GM23248 (cell line): Measurements from ENCODE around the gene ZNF710. TPM values are rescaled to one million over a fixed set of nuclear protein-coding genes. Genes with fewer than 3 reads are reported as not detected.

Experiments used
- DNase-seq: peaks from one replicate; pipeline ENCODE4 v3.0.0-alpha.2; 2015
- H2AFZ ChIP-seq: fragments of 200-600 bp; sonication (generic); 2 replicates; pipeline ENCODE4 v1.6.1; 2016; ENCODE audit warnings: antibody characterized with exemption
- H3F3A ChIP-seq: fragments of 200-600 bp; sonication (generic); 2 replicates; pipeline ENCODE4 v1.6.1; 2016; ENCODE audit warnings: mild to moderate bottlenecking, antibody characterized with exemption, mixed run types; ENCODE audit not compliant: insufficient read depth
- H3K27ac ChIP-seq: fragments of 200-600 bp; sonication (generic); 2 replicates; pipeline ENCODE4 v1.5.1; 2016; ENCODE audit warnings: mild to moderate bottlenecking
- H3K27me3 ChIP-seq: fragments of 200-600 bp; sonication (generic); replicated peaks from 2 replicates; pipeline ENCODE4 v1.6.1; 2016; ENCODE audit warnings: mild to moderate bottlenecking; ENCODE audit not compliant: insufficient read depth
- H3K36me3 ChIP-seq: fragments of 200-600 bp; sonication (generic); 2 replicates; pipeline ENCODE4 v1.6.1; 2016; ENCODE audit warnings: low read depth, mild to moderate bottlenecking
- H3K4me1 ChIP-seq: fragments of 200-600 bp; sonication (generic); 2 replicates; pipeline ENCODE4 v1.6.1; 2016; ENCODE audit warnings: mild to moderate bottlenecking; ENCODE audit not compliant: insufficient read depth
- H3K4me2 ChIP-seq: fragments of 200-600 bp; sonication (generic); one replicate; pipeline ENCODE4 v1.6.1; 2016; ENCODE audit warnings: mild to moderate bottlenecking; ENCODE audit not compliant: unreplicated experiment
- H3K4me3 ChIP-seq: fragments of 200-600 bp; sonication (generic); 2 replicates; pipeline ENCODE4 v1.5.1; 2016; ENCODE audit warnings: mild to moderate bottlenecking
- H3K79me2 ChIP-seq: fragments of 200-600 bp; sonication (generic); 2 replicates; pipeline ENCODE4 v1.6.1; 2016; ENCODE audit warnings: mild to moderate bottlenecking; ENCODE audit not compliant: insufficient read depth
- H3K9ac ChIP-seq: fragments of 200-600 bp; sonication (generic); 2 replicates; pipeline ENCODE4 v1.6.1; 2016; ENCODE audit warnings: mild to moderate bottlenecking
- H3K9me2 ChIP-seq: fragments of 200-600 bp; sonication (generic); 2 replicates; pipeline ENCODE4 v1.6.1; 2016; ENCODE audit warnings: mixed run types, mild to moderate bottlenecking, moderate library complexity; ENCODE audit not compliant: insufficient read depth
- H3K9me3 ChIP-seq: fragments of 200-600 bp; sonication (generic); one replicate; pipeline ENCODE4 v1.6.1; 2017; ENCODE audit warnings: low read depth
- H4K20me1 ChIP-seq: fragments of 200-600 bp; sonication (generic); 2 replicates; pipeline ENCODE4 v1.6.0; 2016; ENCODE audit not compliant: insufficient read depth
- EZH2 ChIP-seq: fragments of 200-600 bp; sonication (generic); IDR thresholded peaks from 2 replicates; pipeline ENCODE4 v1.6.1; 2018; ENCODE audit warnings: antibody characterized with exemption, mild to moderate bottlenecking; ENCODE audit not compliant: insufficient read depth, poor library complexity, severe bottlenecking
- EZH2phosphoT487 ChIP-seq: fragments of 200-600 bp; sonication (generic); IDR thresholded peaks from 2 replicates; pipeline ENCODE4 v1.6.1; 2018; ENCODE audit warnings: antibody characterized with exemption, moderate library complexity, mild to moderate bottlenecking, low read depth; ENCODE audit not compliant: insufficient read depth
- WGBS, 2 experiments: methylation state at CpG; one replicate each; pipeline ENCODE4 v1.1.6; 2015 to 2017; ENCODE audit warnings: low lambda C conversion rate in 2 of 2, low coverage in 1 of 2; ENCODE audit errors: missing lambda C conversion rate in 2 of 2; 5-methylcytosine and 5-hydroxymethylcytosine counted together
- in situ Hi-C: fragments of 300-500 bp; cut with MboI; formaldehyde crosslinking; loops from 2 replicates; pipeline ENCODE4 v1.15.0; 2020
- microRNA-seq: library from miRNA; unstranded; fragments of <30 nt; microRNA quantifications from one replicate; pipeline ENCODE4, GENCODE V29; 2016; ENCODE audit warnings: borderline number of aligned reads
- polyA plus RNA-seq: library from polyadenylated mRNA; unstranded; fragments of >200 nt; fragmentation: Nextera tagmentation; extraction: Ambion mirVana; gene quantifications from 2 replicates; pipeline ENCODE4 v1.2.1, GENCODE V29; 2016
- small RNA-seq: library from RNA; depleted of rRNA; stranded (forward); fragments of <200 nt; gene quantifications from one replicate; pipeline ENCODE3, GENCODE V24; 2014; ENCODE audit warnings: low read depth, low replicate concordance
- total RNA-seq: library from RNA; depleted of rRNA; stranded (reverse); fragments of >200 nt; shearing (Covaris generic); gene quantifications from 2 replicates; pipeline ENCODE4 v1.2.3, GENCODE V29; 2014; rRNA removed

The ZNF710 gene
- total and polyA plus RNA-seq, 2 experiments from 2014 or later = 2.9 to 12.0 TPM

DNA sequence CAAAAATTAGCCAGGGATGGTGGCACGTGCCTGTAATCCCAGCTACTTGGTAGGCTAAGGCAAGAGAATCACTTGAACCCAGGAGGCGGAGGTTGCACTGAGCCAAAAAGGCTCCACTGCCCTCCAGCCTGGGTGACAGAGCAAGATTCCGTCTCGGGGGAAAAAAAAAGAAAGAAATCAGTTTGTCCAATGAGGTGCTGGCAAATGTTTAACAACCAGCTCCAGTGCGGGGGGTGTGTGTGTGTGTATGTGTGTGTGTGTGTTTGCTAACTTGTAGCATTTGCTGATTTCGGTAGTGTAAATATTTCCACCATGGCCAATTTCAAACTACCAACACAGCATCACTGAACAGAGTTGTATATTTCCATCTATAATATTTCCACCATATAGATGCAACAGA lies 124.9 kb downstream of the ZNF710 start:
- in situ Hi-C loops = no loop called here
- H3K36me3 ChIP-seq = no peaks in the 10 kb centered on the region
- H3K9me2 ChIP-seq = no peaks in the 10 kb centered on the region
- no peak overlapping the region for H3K4me3 ChIP-seq
- no peaks in the 10 kb centered on the region for H3F3A ChIP-seq
- no peaks in the 10 kb centered on the region for H3K9me3 ChIP-seq
- no peak for TF ChIP-seq EZH2
- no peak for TF ChIP-seq EZH2phosphoT487
- DNase-seq = no peak
- H3K79me2 ChIP-seq = no peaks in the 10 kb centered on the region
- H3K4me1 ChIP-seq = no peaks in the 10 kb centered on the region
- no peak overlapping the region for H3K4me2 ChIP-seq
- no peak overlapping the region for H2AFZ ChIP-seq
- no peak overlapping the region for H3K27ac ChIP-seq
- 0 out of 2 replicates have a peak, but pooled peaks cover 5% of the 10 kb centered on the region for H3K27me3 ChIP-seq
- WGBS, 2 experiments = 66 to 67% methylated on average over 6 of the region's 6 CpGs
- no peak overlapping the region for H3K9ac ChIP-seq
- no peaks in the 10 kb centered on the region for H4K20me1 ChIP-seq

DNA sequence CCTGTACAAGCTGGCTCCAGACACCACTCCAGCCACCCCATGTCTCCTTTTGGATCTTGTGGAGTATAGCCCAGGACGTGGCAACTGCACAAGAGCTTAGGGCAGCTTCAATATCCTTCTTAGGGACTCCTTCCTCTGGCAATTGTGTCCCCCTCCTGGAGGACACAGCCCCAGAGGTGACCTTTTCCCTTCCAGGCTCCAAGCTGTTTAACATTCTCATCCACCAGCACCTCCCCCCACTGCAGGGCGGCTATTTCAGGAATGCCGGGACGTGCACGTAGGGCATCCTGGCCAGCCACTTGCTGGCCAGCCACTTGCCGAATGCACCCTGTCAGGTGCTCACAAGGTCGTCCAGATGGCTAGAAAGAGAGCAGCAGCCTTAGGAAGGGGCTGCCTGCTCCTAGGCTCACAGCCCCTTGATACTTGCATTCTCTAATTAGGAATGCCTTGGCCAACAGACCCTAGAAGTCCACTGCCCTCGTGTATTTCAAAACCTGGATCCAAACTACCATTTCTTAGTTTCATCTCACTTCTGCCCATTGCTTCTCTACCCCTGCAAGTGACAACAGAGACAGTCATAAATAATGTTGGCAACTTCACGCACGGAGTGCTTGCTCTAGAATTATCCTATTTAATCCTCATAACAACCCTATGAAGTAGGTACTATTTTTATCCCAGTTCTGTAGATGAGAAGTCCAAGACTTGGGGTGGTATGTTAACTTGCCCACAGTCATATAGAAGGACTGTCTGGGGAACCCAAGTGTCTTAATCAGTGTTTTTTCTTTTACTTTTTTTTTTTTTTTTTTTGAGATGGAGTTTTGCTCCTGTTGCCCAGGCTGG lies 125.7 kb downstream of the ZNF710 start:
- H2AFZ ChIP-seq = no peak overlapping the region
- no peaks in the 10 kb centered on the region for H3K4me1 ChIP-seq
- H3K9me3 ChIP-seq = no peaks in the 10 kb centered on the region
- H3K9ac ChIP-seq = no peak overlapping the region
- in situ Hi-C loops = no loop called here
- 0 out of 2 replicates have a peak, but pooled peaks cover 5% of the 10 kb centered on the region for H3K27me3 ChIP-seq
- no peaks in the 10 kb centered on the region for H3K36me3 ChIP-seq
- WGBS, 2 experiments = 11 to 20% methylated on average over 10 of the region's 10 CpGs
- H3K4me2 ChIP-seq = no peak overlapping the region
- H3F3A ChIP-seq = no peaks in the 10 kb centered on the region
- no peak for TF ChIP-seq EZH2
- no peak for TF ChIP-seq EZH2phosphoT487
- DNase-seq = peak; percentile 5
- H4K20me1 ChIP-seq = no peaks in the 10 kb centered on the region
- H3K9me2 ChIP-seq = no peaks in the 10 kb centered on the region
- no peak overlapping the region for H3K27ac ChIP-seq
- no peak overlapping the region for H3K4me3 ChIP-seq
- no peaks in the 10 kb centered on the region for H3K79me2 ChIP-seq

DNA sequence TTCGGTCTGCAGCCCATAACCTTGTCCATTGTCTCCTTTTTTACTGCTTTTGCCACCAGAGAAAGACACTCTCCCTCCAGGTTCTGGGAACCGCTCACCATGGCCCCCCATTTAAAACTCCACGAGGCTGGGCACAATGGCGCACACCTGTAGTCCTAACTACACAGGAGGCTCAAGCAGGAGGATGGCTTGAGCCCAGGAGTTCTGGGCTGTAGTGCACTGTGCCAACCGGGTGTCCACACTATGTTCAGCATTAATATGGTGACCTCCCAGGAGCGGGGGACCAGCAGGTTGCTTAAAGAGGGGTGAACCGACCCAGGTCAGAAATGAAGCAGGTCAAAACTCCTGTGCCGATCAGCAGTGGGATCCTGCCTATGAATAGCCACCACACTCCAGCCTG lies 129.2 kb downstream of the ZNF710 start:
- no peaks in the 10 kb centered on the region for H3K4me1 ChIP-seq
- H3K79me2 ChIP-seq = no peaks in the 10 kb centered on the region
- in situ Hi-C loops = no loop called here
- no peaks in the 10 kb centered on the region for H3F3A ChIP-seq
- H3K27ac ChIP-seq = no peak overlapping the region
- peaks cover 10% of the 10 kb centered on the region; the same call in 1 of the 2 replicates for H3K27me3 ChIP-seq
- H3K4me2 ChIP-seq = no peak overlapping the region
- 75% methylated on average over 8 of the region's 8 CpGs for WGBS, 2 experiments
- H4K20me1 ChIP-seq = no peaks in the 10 kb centered on the region
- no peak for TF ChIP-seq EZH2phosphoT487
- TF ChIP-seq EZH2 = no peak
- no peaks in the 10 kb centered on the region for H3K9me2 ChIP-seq
- DNase-seq = no peak
- no peak overlapping the region for H2AFZ ChIP-seq
- H3K9me3 ChIP-seq = no peaks in the 10 kb centered on the region
- H3K9ac ChIP-seq = no peak overlapping the region
- H3K4me3 ChIP-seq = no peak overlapping the region
- no peaks in the 10 kb centered on the region for H3K36me3 ChIP-seq

Small RNA genes lying within 50 kb of the gene (microRNA-seq; reads per million reads assigned to microRNA genes)
- gene MIR3174 = not detected

Small RNA genes lying within 50 kb of the gene (small RNA-seq; reads per million reads assigned to genes)
- gene MIR3174 (not detected), gene RF00066 (not detected)

Other genes with a start within 250 kb of the ZNF710 start
- gene MESP2, start 225.0 kb upstream of the ZNF710 start, total RNA-seq = not detected in 2 replicates
- gene MESP2, start 225.0 kb upstream of the ZNF710 start, polyA plus RNA-seq = not detected in 2 replicates
- 464 and 467 TPM in 2 replicates for gene ANPEP, start 186.5 kb upstream of the ZNF710 start, total RNA-seq
- 568 and 585 TPM in 2 replicates for gene ANPEP, start 186.5 kb upstream of the ZNF710 start, polyA plus RNA-seq
- 78.7 and 85.0 TPM in 2 replicates for gene AP3S2, start 107.3 kb upstream of the ZNF710 start, total RNA-seq
- gene AP3S2, start 107.3 kb upstream of the ZNF710 start, polyA plus RNA-seq = 23.7 and 27.0 TPM in 2 replicates
- gene ARPIN, start 88.4 kb upstream of the ZNF710 start, total RNA-seq = 8.7 and 9.0 TPM in 2 replicates
- 5.4 and 6.0 TPM in 2 replicates for gene ARPIN, start 88.4 kb upstream of the ZNF710 start, polyA plus RNA-seq
- gene IDH2, start 101.1 kb downstream of the ZNF710 start, total RNA-seq = 58.3 and 67.7 TPM in 2 replicates
- 104 and 109 TPM in 2 replicates for gene IDH2, start 101.1 kb downstream of the ZNF710 start, polyA plus RNA-seq
- 3.2 and 3.6 TPM in 2 replicates for gene SEMA4B, start 200.0 kb downstream of the ZNF710 start, total RNA-seq
- gene SEMA4B, start 200.0 kb downstream of the ZNF710 start, polyA plus RNA-seq = 4.5 and 4.7 TPM in 2 replicates
- 30.7 and 45.8 TPM in 2 replicates for gene CIB1, start 232.6 kb downstream of the ZNF710 start, total RNA-seq
- 123 and 129 TPM in 2 replicates for gene CIB1, start 232.6 kb downstream of the ZNF710 start, polyA plus RNA-seq
- 9.0 TPM in 2 replicates for gene GDPGP1, start 232.9 kb downstream of the ZNF710 start, total RNA-seq
- 1.3 TPM in 2 replicates for gene GDPGP1, start 232.9 kb downstream of the ZNF710 start, polyA plus RNA-seq
- not detected in 2 replicates for gene TTLL13, start 248.2 kb downstream of the ZNF710 start, total RNA-seq
- gene TTLL13, start 248.2 kb downstream of the ZNF710 start, polyA plus RNA-seq = not detected in 2 replicates